Ishikawa (cell line): ENCODE data around the gene GTSF1L.

Experiments used
- CEBPB ChIP-seq: IDR thresholded peaks from 2 replicates; pipeline ENCODE4 v1.6.1; 2012
- CREB1 ChIP-seq: IDR thresholded peaks from 2 replicates; pipeline ENCODE4 v1.6.1; 2012; ENCODE audit warnings: low read depth
- EGR1 ChIP-seq: IDR thresholded peaks from 2 replicates; pipeline ENCODE4 v1.6.1; 2012
- EP300 ChIP-seq: IDR thresholded peaks from 2 replicates; pipeline ENCODE4 v1.6.1; 2012; ENCODE audit warnings: borderline replicate concordance
- FOXM1 ChIP-seq: IDR thresholded peaks from 2 replicates; pipeline ENCODE4 v1.6.1; 2012; ENCODE audit warnings: low read depth, borderline replicate concordance
- MAX ChIP-seq: IDR thresholded peaks from 2 replicates; pipeline ENCODE4 v1.6.1; 2012
- NFIC ChIP-seq: IDR thresholded peaks from 2 replicates; pipeline ENCODE4 v1.6.1; 2012
- RAD21 ChIP-seq: IDR thresholded peaks from 2 replicates; pipeline ENCODE4 v1.6.1; 2012; ENCODE audit warnings: low read depth
- REST ChIP-seq: IDR thresholded peaks from 2 replicates; pipeline ENCODE4 v1.6.1; 2012; ENCODE audit warnings: low read depth, mild to moderate bottlenecking
- TAF1 ChIP-seq: IDR thresholded peaks from 2 replicates; pipeline ENCODE4 v1.6.1; 2012; ENCODE audit warnings: low read depth, mild to moderate bottlenecking
- TCF12 ChIP-seq: IDR thresholded peaks from 2 replicates; pipeline ENCODE4 v1.6.1; 2012; ENCODE audit warnings: low read depth
- TEAD4 ChIP-seq: IDR thresholded peaks from 2 replicates; pipeline ENCODE4 v1.6.1; 2012
- YY1 ChIP-seq: IDR thresholded peaks from 2 replicates; pipeline ENCODE4 v1.6.1; 2012; ENCODE audit warnings: low read depth
- ZBTB7A ChIP-seq: IDR thresholded peaks from 2 replicates; pipeline ENCODE4 v1.6.1; 2012; ENCODE audit warnings: low read depth
- TF ChIP-seq, protein P1 (sequence below): IDR thresholded peaks from 2 replicates; pipeline ENCODE4 v1.6.1; 2012

Gene GTSF1L

DNA sequence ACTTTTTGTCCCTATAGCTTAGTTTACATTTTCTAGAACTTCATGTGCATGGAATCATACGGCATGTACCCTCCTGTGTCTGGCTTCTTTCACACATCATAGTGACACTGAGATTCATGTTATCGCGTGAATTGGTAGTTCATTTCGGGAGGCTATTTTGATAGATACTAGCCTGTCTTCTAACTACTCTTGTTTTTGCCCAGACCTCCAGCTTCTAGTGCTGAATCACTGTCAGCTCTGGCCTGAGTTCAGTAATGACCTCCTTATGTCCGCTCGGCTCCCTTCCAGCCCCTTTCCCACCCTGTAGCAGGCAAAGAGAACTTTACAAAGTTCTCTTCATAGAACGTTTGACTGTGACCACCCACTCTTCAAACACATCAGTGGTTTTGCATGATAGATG lies 45.8 kb downstream of the GTSF1L start:
- no peak for TF ChIP-seq REST
- TF ChIP-seq RAD21, result no peak
- no peak for TF ChIP-seq NFIC
- TF ChIP-seq, protein P1, sequence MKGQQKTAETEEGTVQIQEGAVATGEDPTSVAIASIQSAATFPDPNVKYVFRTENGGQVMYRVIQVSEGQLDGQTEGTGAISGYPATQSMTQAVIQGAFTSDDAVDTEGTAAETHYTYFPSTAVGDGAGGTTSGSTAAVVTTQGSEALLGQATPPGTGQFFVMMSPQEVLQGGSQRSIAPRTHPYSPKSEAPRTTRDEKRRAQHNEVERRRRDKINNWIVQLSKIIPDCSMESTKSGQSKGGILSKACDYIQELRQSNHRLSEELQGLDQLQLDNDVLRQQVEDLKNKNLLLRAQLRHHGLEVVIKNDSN, result no peak
- no peak for TF ChIP-seq EGR1
- TF ChIP-seq MAX, result no peak
- no peak for TF ChIP-seq CEBPB
- TF ChIP-seq FOXM1, result no peak
- no peak for TF ChIP-seq YY1
- TF ChIP-seq TAF1, result no peak
- no peak for TF ChIP-seq CREB1
- no peak for TF ChIP-seq EP300
- no peak for TF ChIP-seq TEAD4
- TF ChIP-seq ZBTB7A, result no peak
- no peak for TF ChIP-seq TCF12

DNA sequence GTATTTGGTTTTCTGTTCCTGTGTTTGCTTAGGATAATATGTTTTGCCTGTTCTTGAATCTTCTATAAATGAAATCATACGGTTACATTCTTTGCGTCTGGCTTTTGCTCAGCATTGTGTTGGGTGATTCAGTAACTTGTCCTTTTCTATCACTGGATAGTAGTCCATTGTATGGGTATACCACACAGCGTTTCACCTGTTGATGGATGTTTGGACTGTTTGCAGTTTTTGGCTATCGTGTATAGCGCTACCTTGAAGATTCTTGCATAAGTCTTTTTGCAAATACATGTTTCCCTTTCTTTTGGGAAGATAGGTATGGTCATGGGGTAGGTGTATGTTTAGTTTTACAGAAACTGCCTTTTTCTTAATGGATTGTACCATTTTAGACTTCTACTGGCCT lies 50.4 kb downstream of the GTSF1L start:
- TF ChIP-seq FOXM1, result no peak
- TF ChIP-seq, protein P1, result no peak
- no peak for TF ChIP-seq ZBTB7A
- no peak for TF ChIP-seq NFIC
- TF ChIP-seq TCF12, result no peak
- TF ChIP-seq EGR1, result no peak
